ENCODE results near the gene PTPRG. TPM values are rescaled to one million over a fixed set of nuclear protein-coding genes. Genes with fewer than 3 reads are reported as not detected.

The PTPRG gene
- total and polyA plus RNA-seq, 2 experiments from 2014 or later, result 24.4 to 131 TPM

DNA sequence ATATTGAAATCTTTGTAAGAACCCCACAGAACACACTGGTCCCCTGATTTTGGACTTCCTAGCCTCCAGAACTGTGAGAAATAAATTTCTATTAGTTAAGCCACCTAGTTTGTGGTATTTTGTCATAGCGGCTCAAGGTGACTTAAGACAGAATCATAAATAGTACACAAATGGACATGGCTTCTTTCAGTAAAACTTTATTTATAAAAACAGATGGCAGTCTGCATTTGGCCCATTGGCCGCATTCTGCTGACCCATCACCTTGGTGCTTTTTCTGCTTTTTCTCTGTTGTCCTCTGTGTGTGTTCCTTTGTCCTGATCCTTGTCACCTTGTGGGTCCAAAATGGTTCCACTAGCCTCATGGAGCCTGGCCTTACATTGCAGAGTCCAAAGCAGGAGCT lies 363.6 kb downstream of the PTPRG start (continued):
- TF ChIP-seq, protein P1, sequence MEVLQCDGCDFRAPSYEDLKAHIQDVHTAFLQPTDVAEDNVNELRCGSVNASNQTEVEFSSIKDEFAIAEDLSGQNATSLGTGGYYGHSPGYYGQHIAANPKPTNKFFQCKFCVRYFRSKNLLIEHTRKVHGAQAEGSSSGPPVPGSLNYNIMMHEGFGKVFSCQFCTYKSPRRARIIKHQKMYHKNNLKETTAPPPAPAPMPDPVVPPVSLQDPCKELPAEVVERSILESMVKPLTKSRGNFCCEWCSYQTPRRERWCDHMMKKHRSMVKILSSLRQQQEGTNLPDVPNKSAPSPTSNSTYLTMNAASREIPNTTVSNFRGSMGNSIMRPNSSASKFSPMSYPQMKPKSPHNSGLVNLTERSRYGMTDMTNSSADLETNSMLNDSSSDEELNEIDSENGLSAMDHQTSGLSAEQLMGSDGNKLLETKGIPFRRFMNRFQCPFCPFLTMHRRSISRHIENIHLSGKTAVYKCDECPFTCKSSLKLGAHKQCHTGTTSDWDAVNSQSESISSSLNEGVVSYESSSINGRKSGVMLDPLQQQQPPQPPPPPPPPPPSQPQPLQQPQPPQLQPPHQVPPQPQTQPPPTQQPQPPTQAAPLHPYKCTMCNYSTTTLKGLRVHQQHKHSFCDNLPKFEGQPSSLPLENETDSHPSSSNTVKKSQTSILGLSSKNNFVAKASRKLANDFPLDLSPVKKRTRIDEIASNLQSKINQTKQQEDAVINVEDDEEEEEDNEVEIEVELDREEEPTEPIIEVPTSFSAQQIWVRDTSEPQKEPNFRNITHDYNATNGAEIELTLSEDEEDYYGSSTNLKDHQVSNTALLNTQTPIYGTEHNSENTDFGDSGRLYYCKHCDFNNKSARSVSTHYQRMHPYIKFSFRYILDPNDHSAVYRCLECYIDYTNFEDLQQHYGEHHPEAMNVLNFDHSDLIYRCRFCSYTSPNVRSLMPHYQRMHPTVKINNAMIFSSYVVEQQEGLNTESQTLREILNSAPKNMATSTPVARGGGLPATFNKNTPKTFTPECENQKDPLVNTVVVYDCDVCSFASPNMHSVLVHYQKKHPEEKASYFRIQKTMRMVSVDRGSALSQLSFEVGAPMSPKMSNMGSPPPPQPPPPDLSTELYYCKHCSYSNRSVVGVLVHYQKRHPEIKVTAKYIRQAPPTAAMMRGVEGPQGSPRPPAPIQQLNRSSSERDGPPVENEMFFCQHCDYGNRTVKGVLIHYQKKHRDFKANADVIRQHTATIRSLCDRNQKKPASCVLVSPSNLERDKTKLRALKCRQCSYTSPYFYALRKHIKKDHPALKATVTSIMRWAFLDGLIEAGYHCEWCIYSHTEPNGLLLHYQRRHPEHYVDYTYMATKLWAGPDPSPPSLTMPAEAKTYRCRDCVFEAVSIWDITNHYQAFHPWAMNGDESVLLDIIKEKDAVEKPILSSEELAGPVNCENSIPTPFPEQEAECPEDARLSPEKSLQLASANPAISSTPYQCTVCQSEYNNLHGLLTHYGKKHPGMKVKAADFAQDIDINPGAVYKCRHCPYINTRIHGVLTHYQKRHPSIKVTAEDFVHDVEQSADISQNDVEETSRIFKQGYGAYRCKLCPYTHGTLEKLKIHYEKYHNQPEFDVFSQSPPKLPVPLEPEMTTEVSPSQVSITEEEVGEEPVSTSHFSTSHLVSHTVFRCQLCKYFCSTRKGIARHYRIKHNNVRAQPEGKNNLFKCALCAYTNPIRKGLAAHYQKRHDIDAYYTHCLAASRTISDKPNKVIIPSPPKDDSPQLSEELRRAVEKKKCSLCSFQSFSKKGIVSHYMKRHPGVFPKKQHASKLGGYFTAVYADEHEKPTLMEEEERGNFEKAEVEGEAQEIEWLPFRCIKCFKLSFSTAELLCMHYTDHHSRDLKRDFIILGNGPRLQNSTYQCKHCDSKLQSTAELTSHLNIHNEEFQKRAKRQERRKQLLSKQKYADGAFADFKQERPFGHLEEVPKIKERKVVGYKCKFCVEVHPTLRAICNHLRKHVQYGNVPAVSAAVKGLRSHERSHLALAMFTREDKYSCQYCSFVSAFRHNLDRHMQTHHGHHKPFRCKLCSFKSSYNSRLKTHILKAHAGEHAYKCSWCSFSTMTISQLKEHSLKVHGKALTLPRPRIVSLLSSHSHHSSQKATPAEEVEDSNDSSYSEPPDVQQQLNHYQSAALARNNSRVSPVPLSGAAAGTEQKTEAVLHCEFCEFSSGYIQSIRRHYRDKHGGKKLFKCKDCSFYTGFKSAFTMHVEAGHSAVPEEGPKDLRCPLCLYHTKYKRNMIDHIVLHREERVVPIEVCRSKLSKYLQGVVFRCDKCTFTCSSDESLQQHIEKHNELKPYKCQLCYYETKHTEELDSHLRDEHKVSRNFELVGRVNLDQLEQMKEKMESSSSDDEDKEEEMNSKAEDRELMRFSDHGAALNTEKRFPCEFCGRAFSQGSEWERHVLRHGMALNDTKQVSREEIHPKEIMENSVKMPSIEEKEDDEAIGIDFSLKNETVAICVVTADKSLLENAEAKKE (CRISPR knock-in tag; IDR thresholded peaks at IDR 0.05), result no peak
- TF ChIP-seq JUNB (IDR thresholded peaks at IDR 0.05; ENCODE audit: unreplicated experiment), result no peak

- H4K20me1 ChIP-seq (replicated peaks; ENCODE audit: insufficient read depth), result peaks cover 4% of the 10 kb centered on the region; the same call in 1 of the 2 replicates
- no peak; the same call in 2 of the 3 replicates for ATAC-seq
- no peaks in the 10 kb centered on the region; the same call in 2 of the 3 replicates for H3K36me3 Mint-ChIP-seq (ENCODE audit: low read depth)
- no peak for TF ChIP-seq CREB1 (CRISPR knock-in tag; IDR thresholded peaks at IDR 0.05; ENCODE audit: low read depth)
- TF ChIP-seq POLR2AphosphoS5 (IDR thresholded peaks at IDR 0.05; ENCODE audit: low read depth), result no peak
- TF ChIP-seq EZH2 (IDR thresholded peaks at IDR 0.05; ENCODE audit: low read depth, unreplicated experiment), result no peak
- no peak for TF ChIP-seq ZNF331 (CRISPR knock-in tag; IDR thresholded peaks at IDR 0.05; ENCODE audit: low read depth)
- no peak for TF ChIP-seq STAT1 (IDR thresholded peaks at IDR 0.05; ENCODE audit: unreplicated experiment)
- TF ChIP-seq JUNB (IDR thresholded peaks at IDR 0.05; ENCODE audit: unreplicated experiment), result no peak
- TF ChIP-seq CTCF (conservative IDR thresholded peaks at IDR 0.05; ENCODE audit: low read depth in 2 of 2), result no peak
- TF ChIP-seq, protein P1 (CRISPR knock-in tag; IDR thresholded peaks at IDR 0.05), result no peak
Observed at GRCh38 chr3:61925721-61926120, 364.4 kb downstream of the PTPRG start.

More at GRCh38 chr3:61925721-61926120, 364.4 kb downstream of the PTPRG start:
- Mint-ChIP-seq H3K4me1 (peaks cover 70% of the 10 kb centered on the region), H3K4me3 (no peak overlapping the region), H3K9me3 (no peaks in the 10 kb centered on the region), H3K27me3 (ENCODE audit: insufficient read depth, low read depth, poor library complexity) (no peaks in the 10 kb centered on the region), H3K27ac (no peak overlapping the region)
- DNase-seq (ENCODE audit: low spot score), result no peak
- Histone ChIP-seq H3K79me2 (replicated peaks; ENCODE audit: insufficient read depth) (peaks cover 96% of the 10 kb centered on the region), H3K27ac (ENCODE audit: low read depth) (no peak overlapping the region), H2AFZ (no peak overlapping the region), H3K27me3 (ENCODE audit: insufficient read depth) (no peaks in the 10 kb centered on the region), H3K9me2 (ENCODE audit: insufficient read depth) (no peaks in the 10 kb centered on the region), H3F3A (replicated peaks; ENCODE audit: low read depth) (no peaks in the 10 kb centered on the region), H3K4me2 (no peak overlapping the region), H3K4me1 (ENCODE audit: insufficient read depth) (peaks cover 55% of the 10 kb centered on the region), H3K4me3 (no peak overlapping the region), H3K36me3 (ENCODE audit: insufficient read depth) (no peaks in the 10 kb centered on the region)

All from GM23338 (cell line).